Measurements from ENCODE around the gene PTOV1.

DNA sequence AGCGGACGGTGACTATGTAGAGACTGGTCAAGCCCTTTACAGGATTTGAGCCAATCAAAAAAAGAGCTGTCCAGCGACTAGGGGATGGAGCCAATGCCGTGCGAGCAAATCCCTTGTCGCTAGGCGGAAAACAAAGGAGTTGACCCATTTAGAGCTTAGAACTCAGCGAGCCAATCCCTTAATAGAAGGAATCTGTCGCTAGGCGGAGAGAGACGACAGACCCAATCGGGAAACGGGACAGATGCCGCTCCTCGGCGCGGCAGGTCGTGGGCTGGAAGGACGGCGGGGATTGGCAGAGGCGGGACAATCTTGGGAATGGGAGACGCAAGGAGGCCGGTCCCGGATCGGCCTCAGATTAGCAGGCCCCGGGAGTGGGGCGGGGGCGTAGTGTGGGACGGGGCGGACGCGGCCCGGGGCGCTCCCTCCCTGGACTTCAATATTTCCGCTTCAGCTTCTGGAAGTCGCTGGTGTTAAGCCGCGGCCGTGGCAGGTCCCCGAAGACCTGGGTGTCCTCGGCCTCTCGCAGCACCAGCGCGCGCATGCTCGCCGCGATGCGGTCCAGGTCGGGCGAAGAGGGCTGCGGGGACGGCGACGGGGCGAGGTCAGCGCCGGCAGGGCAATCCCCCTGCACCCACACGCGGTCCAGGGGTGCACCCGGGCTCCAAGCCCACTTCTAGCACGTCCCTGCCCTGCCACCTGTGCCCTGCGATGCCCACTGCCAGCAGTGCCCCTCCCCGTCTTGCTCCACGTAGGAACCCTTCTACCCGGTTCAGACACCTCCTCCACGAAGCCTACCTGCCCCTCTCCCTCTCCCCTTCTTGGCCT lies 18.7 kb downstream of the PTOV1 start:
- peak; percentile 21; the same call in 1 of the 2 replicates for TF ChIP-seq GATA2 (IDR thresholded peaks at IDR 0.05; ENCODE audit: low read depth, low read length)
- no peak for TF ChIP-seq GATA3 (IDR thresholded peaks at IDR 0.05; ENCODE audit: low read depth, low read length)

Measured in SH-SY5Y (cell line).